Tibial nerve (tissue), 4 donors: ENCODE results near the gene ROR1. TPM values are rescaled to one million over a fixed set of nuclear protein-coding genes. Genes with fewer than 3 reads are reported as not detected.

Experiments used
- DNase-seq, 2 donors: peaks; one replicate each; pipeline ENCODE4 v3.0.0-alpha.2; 2019; ENCODE audit warnings: low spot score in 2 of 2
- H3K27ac ChIP-seq, 4 donors: fragments of 200-600 bp; sonication (generic) in 3 of 4; one replicate each; pipeline ENCODE4 v1.5.1; 2017 to 2019; ENCODE audit warnings: mild to moderate bottlenecking in 1 of 4
- H3K27me3 ChIP-seq, 2 donors: fragments of 200-600 bp; sonication (generic) in 1 of 2; one replicate each; pipeline versions ENCODE4 v1.5.1 to v1.6.0; 2017 to 2019
- H3K36me3 ChIP-seq, 3 donors: fragments of 200-600 bp; sonication (generic); one replicate each; pipeline ENCODE4 v1.5.1; 2018 to 2019
- H3K4me1 ChIP-seq, 4 donors: fragments of 200-600 bp; sonication (generic) in 3 of 4; one replicate each; pipeline ENCODE4 v1.5.1; 2017 to 2019
- H3K4me3 ChIP-seq, 4 donors: fragments of 200-600 bp; sonication (generic) in 3 of 4; one replicate each; pipeline ENCODE4 v1.5.1; 2017 to 2019; ENCODE audit warnings: mild to moderate bottlenecking in 1 of 4, moderate library complexity in 1 of 4
- H3K9me3 ChIP-seq, 4 donors: fragments of 200-600 bp; sonication (generic) in 3 of 4; one replicate each; pipeline ENCODE4 v1.5.1; 2017 to 2019
- CTCF ChIP-seq, 5 experiments: fragments of 200-600 bp in 3 of 5; fragments of 450-650 bp in 2 of 5; sonication (generic) in 3 of 5; IDR thresholded peaks; one replicate each; pipeline ENCODE4 v1.5.1; 2016 to 2019; ENCODE audit warnings: antibody characterized with exemption in 5 of 5, mild to moderate bottlenecking in 3 of 5, moderate library complexity in 2 of 5
- EP300 ChIP-seq, 2 donors: sonication (generic); formaldehyde crosslinking; IDR thresholded peaks; one replicate each; pipeline ENCODE4 v1.6.1; 2017; ENCODE audit warnings: antibody characterized with exemption in 2 of 2, mild to moderate bottlenecking in 1 of 2
- POLR2A ChIP-seq, 2 donors: fragments of 450-650 bp; IDR thresholded peaks; one replicate each; pipeline ENCODE4 v1.6.1; 2017; ENCODE audit warnings: antibody characterized with exemption in 2 of 2, mild to moderate bottlenecking in 2 of 2, moderate library complexity in 2 of 2
- WGBS, 2 donors: methylation state at CpG; one replicate each; pipeline ENCODE4 v1.1.5; 2018; 5-methylcytosine and 5-hydroxymethylcytosine counted together
- total RNA-seq, 4 donors: library from RNA; depleted of rRNA; stranded (reverse); fragments of >200 nt; gene quantifications; one replicate each; pipeline ENCODE4 v1.1.0, GENCODE V29; 2016

ROR1 gene
- total RNA-seq, 4 donors from 2014 or later, result 10.5 to 47.7 (median 43.7) TPM

GRCh38 chr1:63849149-63849548 lies 75.3 kb downstream of the ROR1 start:
- no peak for TF ChIP-seq EP300 (IDR thresholded peaks at IDR 0.05)
- no peak for TF ChIP-seq POLR2A (IDR thresholded peaks at IDR 0.05)
- TF ChIP-seq CTCF (IDR thresholded peaks at IDR 0.05), result no peak
- no peak overlapping the region for H3K4me3 ChIP-seq
- H3K27me3 ChIP-seq, result no peaks in the 10 kb centered on the region
- WGBS, 2 donors, result 48 to 52% methylated on average over 1 of the region's 1 CpG
- H3K4me1 ChIP-seq, result peaks cover 0 to 22% (median 0%) of the 10 kb centered on the region in 4 donors
- no peaks in the 10 kb centered on the region for H3K36me3 ChIP-seq
- H3K9me3 ChIP-seq, result no peaks in the 10 kb centered on the region
- no peak overlapping the region for H3K27ac ChIP-seq
- DNase-seq, result no peak

- no peak for TF ChIP-seq CTCF (IDR thresholded peaks at IDR 0.05)
- no peak for TF ChIP-seq POLR2A (IDR thresholded peaks at IDR 0.05)
- no peak for TF ChIP-seq EP300 (IDR thresholded peaks at IDR 0.05)
- no peak for DNase-seq
- WGBS, 2 donors, result 85 to 90% methylated on average over 3 of the region's 3 CpGs
- H3K36me3 ChIP-seq, result peaks cover 0 to 6% (median 0%) of the 10 kb centered on the region in 3 donors
- H3K27ac ChIP-seq, result no peak overlapping the region
- peaks cover 0 to 15% (median 0%) of the 10 kb centered on the region in 4 donors for H3K9me3 ChIP-seq
- H3K27me3 ChIP-seq, result no peaks in the 10 kb centered on the region
- H3K4me1 ChIP-seq, result peaks cover 0 to 4% (median 0%) of the 10 kb centered on the region in 4 donors
- no peak overlapping the region for H3K4me3 ChIP-seq
These were observed 80.3 kb downstream of the ROR1 start for GRCh38 chr1:63854091-63854490.

- Histone ChIP-seq H3K4me1 (peaks cover 0 to 10% (median 0%) of the 10 kb centered on the region in 4 donors), H3K27me3 (no peaks in the 10 kb centered on the region), H3K9me3 (peaks cover 0 to 15% (median 0%) of the 10 kb centered on the region in 4 donors), H3K36me3 (peaks cover 0 to 6% (median 0%) of the 10 kb centered on the region in 3 donors), H3K4me3 (no peak overlapping the region), H3K27ac (no peak overlapping the region)
- no peak for TF ChIP-seq EP300 (IDR thresholded peaks at IDR 0.05)
- no peak for TF ChIP-seq POLR2A (IDR thresholded peaks at IDR 0.05)
- no peak for TF ChIP-seq CTCF (IDR thresholded peaks at IDR 0.05)
- no peak for DNase-seq
- WGBS, 2 donors, result 100% methylated on average over 1 of the region's 1 CpG
These were observed 82.1 kb downstream of the ROR1 start for GRCh38 chr1:63855942-63856341.

- no peak overlapping the region for H3K4me3 ChIP-seq
- H3K27ac ChIP-seq, result no peak overlapping the region
- H3K9me3 ChIP-seq, result peaks cover 0 to 15% (median 0%) of the 10 kb centered on the region in 4 donors
- H3K4me1 ChIP-seq, result peaks cover 0 to 18% (median 0%) of the 10 kb centered on the region in 4 donors
- no peaks in the 10 kb centered on the region for H3K27me3 ChIP-seq
- H3K36me3 ChIP-seq, result peaks cover 0 to 6% (median 0%) of the 10 kb centered on the region in 3 donors
- 96% methylated on average over 4 of the region's 4 CpGs for WGBS, 2 donors
- TF ChIP-seq CTCF (IDR thresholded peaks at IDR 0.05) (no peak), POLR2A (IDR thresholded peaks at IDR 0.05) (no peak), EP300 (IDR thresholded peaks at IDR 0.05) (no peak)
- no peak for DNase-seq
These were observed 83.1 kb downstream of the ROR1 start for GRCh38 chr1:63856924-63857323.

GRCh38 chr1:63857478-63857877 lies 83.7 kb downstream of the ROR1 start:
- DNase-seq, result no peak
- WGBS, 2 donors, result 64 to 75% methylated on average over 2 of the region's 2 CpGs
- Histone ChIP-seq H3K27ac (no peak overlapping the region), H3K9me3 (peaks cover 0 to 15% (median 0%) of the 10 kb centered on the region in 4 donors), H3K4me1 (peaks cover 0 to 15% (median 0%) of the 10 kb centered on the region in 4 donors), H3K27me3 (no peaks in the 10 kb centered on the region), H3K4me3 (no peak overlapping the region), H3K36me3 (peaks cover 0 to 6% (median 0%) of the 10 kb centered on the region in 3 donors)
- no peak for TF ChIP-seq POLR2A (IDR thresholded peaks at IDR 0.05)
- TF ChIP-seq CTCF (IDR thresholded peaks at IDR 0.05), result no peak
- TF ChIP-seq EP300 (IDR thresholded peaks at IDR 0.05), result no peak
